Activated T-cell treated with anti-CD3 and anti-CD28 coated beads for 24 hours (primary cell): Measurements from ENCODE around the gene NUP214.

Source experiments
- DNase-seq: peaks from one replicate; pipeline ENCODE4 v3.0.0-alpha.2; 2020; ENCODE audit warnings: low read depth

NUP214 gene

GRCh38 chr9:131277287-131277909, 152.0 kb downstream of the NUP214 start:
- no peak for DNase-seq

- peak; percentile 72 for DNase-seq
Measured at GRCh38 chr9:131277910-131278701, 152.7 kb downstream of the NUP214 start.

- no peak for DNase-seq
Measured at GRCh38 chr9:131278702-131279111, 153.3 kb downstream of the NUP214 start.

GRCh38 chr9:131279196-131279862, 153.9 kb downstream of the NUP214 start:
- no peak for DNase-seq

GRCh38 chr9:131279863-131280570, 154.6 kb downstream of the NUP214 start:
- DNase-seq, result no peak

GRCh38 chr9:131280660-131281059, 155.3 kb downstream of the NUP214 start:
- DNase-seq, result no peak

GRCh38 chr9:131281119-131281965, 156.0 kb downstream of the NUP214 start:
- DNase-seq, result no peak

- no peak for DNase-seq
Measured at GRCh38 chr9:131282175-131282574, 156.8 kb downstream of the NUP214 start.

- no peak for DNase-seq
Measured at GRCh38 chr9:131282688-131283422, 157.5 kb downstream of the NUP214 start.
